HG03135 (cell line): ENCODE measurements around the gene PDE2A.

ENCODE experiments used
- ATAC-seq: cut with Tn5 transposase; IDR thresholded peaks from one replicate; pipeline ENCODE4 v1.9.1; 2021; ENCODE audit warnings: mild to moderate bottlenecking, moderate library complexity; ENCODE audit not compliant: unreplicated experiment

Gene PDE2A

GRCh38 chr11:72641522-72642042 lies 32.6 kb downstream of the PDE2A start:
- no peak for ATAC-seq

DNA sequence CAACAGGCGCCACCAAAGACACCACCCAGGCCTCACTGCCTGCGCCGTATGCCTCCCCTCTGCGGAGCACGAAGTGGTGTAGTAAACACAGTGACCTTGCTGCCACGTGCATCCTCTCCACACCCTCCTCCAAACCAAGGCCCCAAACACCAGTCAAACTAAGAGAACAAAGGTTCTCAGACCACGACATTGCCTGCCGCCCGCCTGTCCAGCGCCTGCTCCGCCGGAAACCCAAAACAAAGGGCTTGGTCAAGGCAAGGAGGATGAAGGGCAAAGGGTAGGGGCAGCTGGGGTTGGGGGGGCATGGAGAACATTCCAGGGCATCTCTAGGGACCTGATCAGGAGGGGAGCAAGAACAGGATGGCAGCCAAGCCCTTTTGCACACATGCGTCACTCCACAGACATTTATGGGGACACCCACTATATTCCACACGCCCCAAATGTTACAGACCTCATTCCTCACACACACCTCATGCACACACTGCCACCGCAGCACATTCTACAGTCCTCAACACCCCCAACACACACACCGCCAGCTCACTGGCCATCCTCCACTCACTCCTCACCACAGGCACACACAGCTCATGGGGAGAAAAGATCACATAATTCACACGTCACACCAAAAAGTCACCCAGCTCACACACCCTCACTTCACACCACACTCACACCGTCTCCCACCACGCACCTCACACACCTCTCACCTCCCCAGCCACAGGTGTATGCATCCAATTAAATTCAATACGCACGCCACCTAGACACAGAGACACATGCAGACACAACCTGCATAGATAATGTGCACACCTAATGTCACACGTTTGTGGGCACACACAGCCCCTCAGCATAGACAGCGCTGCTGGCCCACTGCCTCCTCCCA lies 34.5 kb downstream of the PDE2A start:
- ATAC-seq = no peak

GRCh38 chr11:72637926-72638325 lies 36.3 kb downstream of the PDE2A start:
- no peak for ATAC-seq

- ATAC-seq = no peak
Observed at GRCh38 chr11:72637198-72637597, 37.0 kb downstream of the PDE2A start.

DNA sequence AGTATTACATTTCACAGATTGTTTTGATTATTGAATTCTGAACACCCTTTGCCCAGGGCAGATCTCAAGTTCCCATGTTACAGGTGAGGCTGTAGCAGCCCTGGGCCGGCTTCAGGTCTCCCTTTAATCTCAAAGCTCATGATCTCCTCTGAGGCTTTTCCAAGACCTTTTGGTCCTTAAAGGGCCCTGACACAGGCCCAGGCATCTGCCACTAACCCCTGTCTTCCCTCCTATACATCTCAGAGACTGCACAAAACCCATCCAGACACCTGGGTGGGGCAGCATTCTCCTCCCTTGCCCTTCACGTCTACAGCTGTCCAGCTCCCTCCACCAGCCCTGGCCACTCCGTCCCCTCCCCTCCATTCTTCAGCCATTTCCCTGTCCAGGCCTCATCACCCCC lies 37.8 kb downstream of the PDE2A start:
- ATAC-seq = no peak

GRCh38 chr11:72635933-72636332 lies 38.3 kb downstream of the PDE2A start:
- no peak for ATAC-seq

GRCh38 chr11:72635309-72635915 lies 38.8 kb downstream of the PDE2A start:
- ATAC-seq = no peak

- ATAC-seq = no peak
Observed at GRCh38 chr11:72634472-72635095, 39.6 kb downstream of the PDE2A start.

- ATAC-seq = no peak
Observed at GRCh38 chr11:72634016-72634415, 40.2 kb downstream of the PDE2A start.

GRCh38 chr11:72633068-72633467 lies 41.2 kb downstream of the PDE2A start:
- ATAC-seq = no peak

- no peak for ATAC-seq
Observed at GRCh38 chr11:72631806-72632731, 42.2 kb downstream of the PDE2A start.

DNA sequence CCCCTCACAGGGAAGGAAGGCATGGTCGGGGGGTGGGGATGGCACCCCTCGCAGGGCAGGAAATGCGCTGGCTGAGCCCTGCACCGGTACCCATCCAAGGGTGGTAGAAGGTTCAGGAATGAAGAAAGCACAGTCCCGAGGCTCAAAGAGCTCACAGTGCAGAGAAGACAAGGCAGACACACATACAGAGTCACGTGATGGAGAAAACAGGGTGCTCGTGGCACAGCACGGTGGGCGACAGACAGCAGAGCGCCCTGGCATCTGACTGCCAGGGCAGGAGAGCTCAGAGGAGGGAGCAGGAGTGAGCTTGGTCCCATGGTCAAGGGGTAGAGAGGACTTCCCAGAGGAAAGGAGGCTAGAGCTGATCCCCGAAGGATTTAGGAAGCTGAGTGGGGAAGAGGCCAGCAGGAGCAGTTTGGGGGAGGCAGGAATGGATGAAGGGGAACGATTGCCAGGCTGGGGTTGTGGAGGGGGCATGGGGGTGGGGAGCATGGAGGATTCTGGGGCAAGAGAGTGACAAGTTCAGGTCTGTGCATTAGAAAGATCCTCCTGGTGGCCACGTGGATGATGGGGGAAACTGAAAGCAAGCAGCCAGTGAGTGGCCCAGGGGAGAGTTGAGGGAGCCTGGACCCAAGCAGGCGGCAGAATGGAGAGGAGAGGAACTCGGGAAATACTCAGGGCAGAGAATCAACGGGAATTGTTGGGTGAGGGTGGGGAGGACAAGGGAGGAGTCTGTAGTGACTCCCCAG lies 43.9 kb downstream of the PDE2A start:
- ATAC-seq = no peak

DNA sequence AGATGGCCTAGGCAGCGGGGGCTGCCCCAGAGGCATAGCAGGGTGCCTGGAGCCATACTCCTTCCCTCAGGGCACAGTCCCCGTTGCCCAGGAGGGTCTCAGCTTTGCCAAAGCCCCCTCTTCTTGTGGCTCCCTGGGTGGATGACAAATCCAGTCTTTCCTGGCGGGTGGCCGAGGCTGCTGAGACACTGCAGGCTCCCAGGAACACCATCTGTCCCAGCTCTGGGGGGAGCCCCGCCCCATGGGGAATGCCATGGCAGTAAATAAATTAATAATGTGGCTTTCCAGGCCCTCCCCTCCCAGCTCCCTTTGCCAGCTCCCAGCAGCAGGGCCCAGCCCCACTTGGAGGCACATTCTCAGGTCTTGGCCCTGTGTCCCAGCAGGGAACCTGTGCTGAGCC lies 45.0 kb downstream of the PDE2A start:
- ATAC-seq = no peak

- no peak for ATAC-seq
Observed at GRCh38 chr11:72627594-72628281, 46.5 kb downstream of the PDE2A start.

DNA sequence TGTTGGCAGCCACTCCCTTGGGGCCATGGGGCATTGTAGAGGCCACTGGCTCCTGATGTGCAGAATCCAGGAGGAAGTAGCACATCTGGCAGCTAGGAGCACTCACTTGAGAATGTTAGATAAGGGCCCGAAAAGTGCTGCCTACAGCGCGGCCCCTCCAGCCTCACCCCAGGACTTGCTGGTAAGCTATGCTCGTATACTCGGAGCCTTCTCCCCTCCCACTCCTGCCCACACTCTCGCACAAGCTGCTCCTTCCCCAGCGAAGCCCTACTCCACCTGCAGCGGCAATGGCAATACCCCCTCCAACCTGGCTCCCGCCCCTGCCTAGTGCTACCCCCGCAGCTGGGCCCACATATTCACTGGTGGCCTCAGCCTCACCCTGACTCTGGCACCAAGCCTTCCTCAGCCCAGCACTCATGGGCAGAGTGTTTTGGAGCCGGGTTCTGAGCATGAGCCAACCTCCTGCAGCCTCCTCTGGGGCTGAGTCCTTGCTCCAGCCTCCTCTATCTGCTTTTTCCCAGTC lies 47.7 kb downstream of the PDE2A start:
- no peak for ATAC-seq

GRCh38 chr11:72625691-72626413 lies 48.4 kb downstream of the PDE2A start:
- no peak for ATAC-seq

- ATAC-seq = no peak
Observed at GRCh38 chr11:72624496-72625201, 49.6 kb downstream of the PDE2A start.

- ATAC-seq = no peak
Observed at GRCh38 chr11:72623052-72623451, 51.2 kb downstream of the PDE2A start.
